Gastroesophageal sphincter (tissue), 3 donors: Measurements from ENCODE around the gene SNED1.

Experiments
- CTCF ChIP-seq, 4 experiments: fragments of 200-600 bp in 2 of 4; fragments of 450-650 bp in 2 of 4; sonication (generic) in 1 of 4; IDR thresholded peaks; one replicate each; pipeline ENCODE4 v1.5.1; 2017 to 2019; ENCODE audit warnings: antibody characterized with exemption in 4 of 4, mild to moderate bottlenecking in 2 of 4, moderate library complexity in 2 of 4
- POLR2AphosphoS5 ChIP-seq: sonication (generic); formaldehyde crosslinking; IDR thresholded peaks from one replicate; pipeline ENCODE4 v1.6.1; 2017; ENCODE audit warnings: antibody characterized with exemption

- TF ChIP-seq CTCF (IDR thresholded peaks at IDR 0.05) (no peak), POLR2AphosphoS5 (no peak)
Measured at GRCh38 chr2:241035142-241035817, 36.9 kb downstream of the SNED1 start.
